Epithelial cell of prostate (primary cell): ENCODE data around the gene CENPX.
A peak's percentile ranks its signal among the peaks of the same experiment; 100 is the strongest.

Source experiments
- DNase-seq: peaks from one replicate; pipeline ENCODE4 v3.0.0-alpha.2; 2011; ENCODE audit warnings: low read depth, low spot score
- H3K27ac ChIP-seq: fragments of 450-650 bp; 2 replicates; pipeline ENCODE4 v1.5.1; 2017; ENCODE audit warnings: mild to moderate bottlenecking

The CENPX gene

DNA sequence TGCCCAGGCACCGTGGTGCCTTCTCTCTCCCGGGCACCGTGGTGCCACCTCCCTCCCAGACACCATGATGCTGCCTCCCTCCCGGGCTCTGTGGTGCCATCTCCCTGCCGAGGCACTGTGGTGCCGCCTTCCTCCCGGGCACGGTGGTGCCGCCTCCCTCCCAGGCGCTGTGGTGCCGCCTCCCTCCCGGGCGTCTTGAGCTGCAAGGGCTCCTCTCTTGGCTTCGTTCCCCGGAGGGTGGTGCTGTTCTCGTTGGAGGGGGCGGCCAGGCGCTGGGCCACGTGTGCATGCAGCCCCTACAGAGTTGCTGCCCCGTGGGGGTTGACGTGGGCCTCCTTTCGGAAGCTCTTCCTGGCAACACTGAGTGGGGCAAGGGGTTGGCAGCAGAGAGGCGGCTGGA lies 8.2 kb downstream of the CENPX start:
- no peak overlapping the region for H3K27ac ChIP-seq
- DNase-seq = no peak

DNA sequence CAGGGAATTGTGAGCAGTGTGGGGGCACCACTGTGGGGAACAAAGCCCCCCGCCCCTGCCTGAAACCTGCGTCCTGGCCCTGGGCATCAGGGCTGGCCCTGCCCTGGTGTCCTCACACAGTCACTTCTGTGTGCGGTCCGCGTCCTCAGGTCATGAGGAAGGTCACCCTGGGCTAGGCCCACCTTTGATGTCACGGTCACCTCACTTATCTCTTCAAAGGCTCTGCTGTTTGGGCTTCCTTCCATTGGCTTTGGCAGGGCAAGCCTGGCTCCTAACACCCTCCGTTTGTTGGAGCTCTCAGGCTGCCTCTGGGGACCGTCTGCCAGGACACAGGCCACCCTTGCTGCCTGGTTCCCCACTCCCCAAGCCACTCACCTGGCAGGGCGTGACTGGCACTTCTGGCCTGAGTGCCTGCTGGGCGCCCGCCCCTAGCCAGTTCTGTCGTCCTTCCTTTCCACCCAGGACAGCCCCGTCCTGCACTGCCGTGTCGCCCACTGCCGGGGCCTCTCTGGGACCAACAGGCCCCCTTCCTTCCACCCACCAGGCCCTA lies 8.8 kb downstream of the CENPX start:
- DNase-seq = no peak
- no peak overlapping the region for H3K27ac ChIP-seq

DNA sequence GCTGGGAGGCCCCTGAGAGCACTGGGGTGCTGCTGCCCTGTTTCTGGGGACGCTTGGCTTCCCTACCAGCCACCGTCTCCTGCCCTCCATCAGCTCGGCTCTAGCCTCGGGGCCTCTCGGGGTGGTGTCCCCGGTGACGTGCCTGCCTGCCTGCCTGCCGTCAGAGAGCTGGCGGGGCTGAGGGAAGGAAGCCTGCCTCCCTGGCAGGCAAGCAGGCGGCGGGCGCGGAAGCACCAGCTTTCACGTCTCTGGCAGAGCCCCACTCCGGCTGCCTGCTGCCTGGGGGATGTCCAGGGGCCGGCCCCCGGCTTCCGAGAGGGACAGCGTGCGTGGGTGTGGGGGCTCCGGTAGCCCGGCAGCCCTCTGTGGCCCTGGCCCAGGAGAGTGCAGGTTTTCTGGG lies 9.3 kb downstream of the CENPX start:
- no peak for DNase-seq
- H3K27ac ChIP-seq = no peak overlapping the region

DNA sequence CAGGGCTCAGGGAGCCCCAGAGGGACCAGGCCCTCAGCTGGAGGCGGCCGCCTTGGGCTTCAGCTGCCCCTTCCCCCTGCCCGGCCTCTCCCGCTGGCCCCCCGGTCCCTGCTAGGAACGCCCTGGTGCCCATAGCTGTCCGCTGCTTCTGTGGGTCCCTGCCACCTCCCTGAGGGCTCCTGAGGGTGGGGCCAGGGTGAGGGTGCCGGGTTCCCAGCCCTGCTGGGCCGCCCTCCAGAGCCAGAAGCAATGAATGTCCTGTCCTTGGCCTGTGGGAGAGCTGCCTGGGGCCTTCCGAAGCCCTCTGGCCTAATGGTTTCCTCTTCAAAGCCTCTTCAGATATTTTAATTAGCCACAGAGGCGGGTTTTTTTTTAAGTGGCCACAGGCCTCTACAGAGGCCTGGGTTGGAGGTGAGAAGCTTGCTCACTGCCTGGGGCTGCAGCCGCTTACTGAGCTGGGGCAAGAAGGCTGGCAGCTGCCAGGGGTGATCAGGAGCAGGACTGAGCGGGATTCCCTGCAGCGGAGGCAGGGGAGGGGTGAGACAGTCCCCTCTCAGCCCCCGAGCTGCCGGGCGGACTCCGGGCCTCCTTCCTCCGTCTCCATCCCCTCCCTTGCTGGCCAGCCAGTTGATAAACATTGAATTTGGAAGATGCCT lies 9.9 kb downstream of the CENPX start:
- DNase-seq = no peak
- no peak overlapping the region for H3K27ac ChIP-seq

DNA sequence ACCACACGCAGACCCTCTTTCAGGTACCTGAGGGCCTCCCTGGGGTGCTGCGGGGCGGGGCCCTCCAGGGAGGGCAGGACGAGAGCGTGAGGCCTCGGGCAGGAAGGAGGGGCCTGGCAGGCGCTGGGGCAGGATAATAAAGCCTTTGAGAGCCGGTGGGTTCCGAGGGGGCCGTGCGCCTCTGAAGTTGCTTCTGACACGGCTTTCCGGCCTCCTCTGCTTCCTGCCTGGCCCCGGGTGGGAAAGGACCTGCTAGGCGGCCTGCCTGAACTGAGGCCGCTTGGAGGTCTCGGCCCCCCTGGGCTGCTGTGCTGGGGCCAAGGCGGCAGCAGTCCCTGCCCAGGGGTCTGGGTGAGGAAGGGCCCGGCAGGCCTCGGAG lies 10.4 kb downstream of the CENPX start:
- no peak for DNase-seq
- H3K27ac ChIP-seq = no peak overlapping the region

DNA sequence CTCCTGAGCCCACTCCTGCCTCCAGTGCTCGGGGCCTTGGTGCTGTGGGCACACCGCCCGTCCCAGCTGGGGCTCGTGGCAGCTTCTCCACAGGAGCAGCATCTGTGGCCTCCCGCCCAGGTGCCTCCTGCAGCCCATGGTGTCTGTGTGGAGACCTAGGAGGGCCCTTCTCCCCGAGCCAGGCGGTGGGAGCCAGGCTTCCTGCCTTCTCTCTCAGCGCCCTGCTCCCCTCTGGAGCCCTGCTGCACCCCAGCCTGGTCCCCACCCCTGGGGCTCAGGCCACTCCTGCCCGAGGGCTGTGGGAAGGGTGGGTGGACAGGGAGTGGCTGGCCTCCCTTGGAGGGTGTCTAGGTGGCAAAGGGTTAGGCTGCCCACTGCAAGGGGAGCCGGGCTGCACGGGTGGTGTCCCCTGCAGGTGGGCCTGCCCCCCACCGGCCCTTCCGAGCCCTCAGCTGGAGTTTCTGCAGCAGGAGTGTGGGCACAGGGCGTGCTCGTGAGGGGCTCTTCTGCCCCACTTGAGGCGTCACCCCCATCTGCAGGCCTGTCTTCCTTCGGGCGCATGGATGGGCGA lies 11.0 kb downstream of the CENPX start:
- H3K27ac ChIP-seq = no peak overlapping the region
- no peak for DNase-seq

DNA sequence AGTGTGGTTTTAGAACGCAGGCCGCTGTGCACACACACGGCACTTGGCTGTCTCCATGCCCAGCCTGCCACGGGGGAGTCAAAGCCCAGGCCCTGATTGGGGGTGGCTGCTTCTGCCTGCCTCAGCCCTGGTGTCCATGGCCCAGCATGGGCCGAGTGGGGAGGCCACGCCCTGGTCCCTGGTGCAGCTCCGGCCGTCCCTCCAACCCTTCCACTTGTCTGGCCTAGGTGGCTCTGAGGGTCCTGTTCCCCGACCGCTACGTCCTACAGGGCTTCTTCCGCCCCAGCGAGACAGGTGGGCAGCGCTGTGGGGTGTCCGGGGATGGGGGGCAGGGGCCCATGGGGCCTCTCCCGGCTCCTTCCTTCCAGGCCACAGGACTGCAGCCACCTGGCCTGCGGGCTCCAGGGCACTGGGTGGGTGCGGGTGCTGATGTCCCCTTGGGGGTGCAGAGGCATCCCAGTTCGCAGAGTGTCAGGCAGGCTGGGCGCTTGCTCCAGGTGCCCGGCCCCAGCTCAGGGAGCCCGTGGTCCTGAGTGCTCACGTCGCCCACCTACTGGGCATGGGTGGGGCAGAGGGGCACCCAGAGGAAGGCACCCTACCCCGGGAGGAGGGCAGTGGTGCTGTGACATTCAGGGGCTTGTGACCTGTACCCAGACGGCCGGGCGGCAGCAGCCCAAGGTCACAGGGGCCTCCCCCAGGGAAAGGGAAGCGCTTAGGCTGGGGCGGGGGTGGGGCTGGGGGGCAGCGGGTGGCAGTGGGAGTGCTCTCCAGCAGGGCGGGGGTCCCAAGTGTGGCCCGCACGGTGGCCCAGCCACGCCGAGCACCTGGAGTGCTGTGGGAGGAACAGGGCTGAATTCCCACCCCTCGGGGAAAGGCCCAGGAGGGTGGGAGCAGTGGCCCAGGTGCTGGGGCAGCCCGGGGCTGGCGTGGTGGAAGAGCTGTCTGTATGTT lies 11.8 kb downstream of the CENPX start:
- H3K27ac ChIP-seq = no peak overlapping the region
- DNase-seq = no peak

DNA sequence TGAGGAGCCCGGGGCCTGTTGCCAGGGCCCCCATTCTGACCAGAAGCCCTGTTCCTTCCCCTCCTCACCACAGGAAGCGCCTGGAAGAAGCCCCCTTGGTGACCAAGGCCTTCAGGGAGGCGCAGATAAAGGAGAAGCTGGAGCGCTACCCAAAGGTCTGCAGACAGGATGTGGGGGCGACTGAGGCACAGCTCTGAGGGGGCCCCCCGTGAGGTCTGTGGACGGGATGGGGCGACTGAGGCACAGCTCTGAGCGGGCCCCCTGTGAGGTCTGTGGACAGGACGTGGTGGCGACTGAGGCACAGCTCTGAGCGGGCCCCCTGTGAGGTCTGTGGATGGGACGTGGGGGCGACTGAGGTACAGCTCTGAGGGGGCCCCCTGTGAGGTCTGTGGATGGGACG lies 13.3 kb downstream of the CENPX start:
- H3K27ac ChIP-seq = no peak overlapping the region

DNA sequence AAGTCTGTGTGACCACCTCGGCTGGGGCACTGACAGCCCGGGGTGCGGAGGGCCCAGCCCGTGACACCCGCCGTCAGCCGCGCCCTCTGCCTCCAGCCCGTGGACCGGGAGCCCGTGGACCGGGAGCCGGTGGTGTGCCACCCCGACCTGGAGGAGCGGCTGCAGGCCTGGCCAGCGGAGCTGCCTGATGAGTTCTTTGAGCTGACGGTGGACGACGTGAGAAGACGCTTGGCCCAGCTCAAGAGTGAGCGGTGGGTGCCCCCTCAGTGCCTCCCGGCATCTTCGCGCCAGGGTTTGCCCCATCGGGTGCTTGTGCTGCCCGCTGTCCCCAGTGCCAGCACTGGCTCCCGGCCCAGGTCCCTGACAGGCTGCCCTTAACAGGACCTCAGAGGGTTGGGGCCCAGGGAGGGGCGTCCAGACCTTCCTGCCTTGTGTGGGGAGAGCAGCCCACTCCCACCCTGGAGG lies 13.7 kb downstream of the CENPX start:
- no peak for DNase-seq
- no peak overlapping the region for H3K27ac ChIP-seq

More for the DNA sequence above, 13.3 kb downstream of the CENPX start:
- no peak for DNase-seq

DNA sequence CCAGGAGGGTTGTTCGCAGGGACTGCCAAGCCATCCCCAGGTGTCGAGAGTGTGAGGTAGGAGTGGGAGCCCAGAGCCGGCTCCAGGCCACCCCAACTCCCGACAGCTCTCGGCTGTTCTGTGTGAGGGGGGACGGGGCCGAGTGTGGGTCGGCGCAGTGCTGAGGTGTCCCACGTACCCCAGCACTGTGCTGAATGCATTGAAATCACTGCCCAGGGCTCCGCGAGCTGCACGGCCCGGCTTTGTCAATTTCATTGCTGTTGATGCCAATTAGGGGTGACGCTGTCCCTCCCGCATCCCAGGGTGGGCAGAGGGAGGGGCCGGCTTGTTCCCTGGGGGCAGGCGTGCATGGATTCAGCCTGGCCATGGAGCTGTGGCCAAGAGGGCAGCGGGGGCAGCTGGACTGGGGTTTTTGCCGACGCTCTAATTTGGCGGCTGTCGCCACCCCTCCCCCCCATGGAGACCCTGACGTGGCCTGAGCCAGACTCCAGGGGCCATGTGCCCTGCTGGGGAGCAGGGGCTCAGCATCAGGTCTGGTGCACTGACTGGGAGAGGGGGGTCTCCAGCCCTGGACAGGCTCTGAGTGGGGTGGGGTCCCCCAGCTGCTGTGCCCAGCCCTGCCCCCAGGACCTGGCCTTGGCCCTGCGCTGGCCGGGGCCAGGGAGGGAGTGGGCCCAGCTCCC lies 14.3 kb downstream of the CENPX start:
- no peak for DNase-seq
- H3K27ac ChIP-seq = no peak overlapping the region

DNA sequence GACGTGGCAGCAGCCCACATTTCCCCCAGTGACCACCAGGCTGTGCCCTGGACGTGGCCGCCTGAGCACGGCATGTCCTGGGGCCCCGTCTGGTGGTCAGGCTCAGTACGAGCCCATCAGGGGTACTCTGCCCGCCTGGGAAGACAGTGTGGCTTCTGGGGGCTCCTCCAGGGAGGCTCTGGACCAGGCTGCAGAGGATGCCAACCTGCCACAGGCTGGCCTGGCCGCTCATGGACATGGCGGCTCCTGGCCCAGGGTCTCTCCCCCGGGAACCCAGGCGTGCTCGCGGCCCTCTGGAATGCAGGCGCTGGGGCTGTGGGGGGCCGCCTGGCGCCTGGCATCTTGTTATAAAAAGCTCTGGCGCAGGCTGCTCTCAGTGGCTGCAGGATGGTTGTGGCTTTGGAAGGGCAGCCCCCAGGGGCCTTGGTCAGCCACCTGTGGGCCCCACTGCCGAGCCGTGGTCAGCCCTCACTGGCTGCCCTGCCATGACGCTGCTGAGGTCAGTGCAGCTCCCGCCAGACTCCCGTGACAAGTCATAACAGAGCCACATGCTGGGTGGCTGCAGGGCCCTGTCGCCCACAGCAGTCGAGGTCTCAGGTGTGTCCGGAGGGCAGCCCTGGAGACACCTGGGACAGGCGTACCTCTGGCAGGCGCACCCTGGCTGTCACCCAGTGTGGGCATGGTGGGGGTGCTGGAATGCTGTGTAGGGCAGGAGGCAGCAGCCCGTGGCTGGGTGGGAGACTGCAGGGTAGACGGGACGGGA lies 15.0 kb downstream of the CENPX start:
- no peak overlapping the region for H3K27ac ChIP-seq
- no peak for DNase-seq

DNA sequence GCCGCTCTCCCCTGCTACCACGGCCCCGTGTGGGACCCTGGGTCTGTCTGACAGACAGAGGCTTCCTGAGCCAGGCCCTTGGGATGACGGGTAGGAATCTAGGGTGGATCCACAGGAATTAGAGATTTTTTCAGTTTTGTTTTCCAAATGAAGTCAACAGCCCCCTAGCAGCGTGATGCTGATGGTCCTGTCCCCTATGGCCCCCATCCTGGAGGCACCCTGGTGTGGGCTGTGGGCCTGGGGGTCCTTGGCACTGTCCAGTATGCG lies 15.5 kb downstream of the CENPX start:
- H3K27ac ChIP-seq = no peak overlapping the region
- no peak for DNase-seq

DNA sequence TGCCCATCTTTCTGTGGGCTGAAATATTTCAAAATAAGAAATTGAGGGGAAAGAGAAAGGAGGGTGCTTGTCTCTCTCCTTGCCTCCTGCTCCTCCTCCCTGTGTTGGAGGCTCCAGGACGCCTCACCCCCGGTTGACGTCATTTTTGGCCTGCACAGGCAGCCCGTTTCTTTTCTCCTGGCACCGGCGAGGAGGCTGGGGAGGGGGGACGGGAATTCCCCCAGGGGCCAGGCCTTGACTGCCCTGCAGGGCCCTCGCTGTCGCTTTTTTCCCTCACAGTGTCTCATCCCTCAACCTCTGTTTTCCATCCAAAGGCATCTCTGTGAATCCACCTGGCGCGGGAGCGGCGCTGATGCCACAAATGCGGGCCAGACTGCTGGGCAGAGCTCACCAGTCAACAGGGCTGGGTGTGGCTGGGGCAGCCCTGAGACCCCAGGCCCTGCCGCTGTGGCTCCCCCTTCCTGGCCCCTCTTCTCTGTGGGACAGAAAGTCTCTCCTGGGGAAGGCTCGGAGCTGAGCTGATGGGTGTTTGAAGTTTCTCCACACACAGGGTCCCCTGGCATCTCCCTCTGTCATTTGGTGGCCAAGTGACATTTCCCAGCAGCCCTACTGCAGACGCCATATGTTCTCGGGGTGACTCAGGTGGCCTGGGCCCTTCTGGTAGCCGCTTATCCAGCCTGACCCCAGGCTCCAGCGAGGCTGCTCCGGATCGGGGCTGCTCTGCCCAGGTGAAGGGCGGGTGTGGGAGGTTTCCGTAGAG lies 16.0 kb downstream of the CENPX start:
- H3K27ac ChIP-seq = no peak overlapping the region
- no peak for DNase-seq

DNA sequence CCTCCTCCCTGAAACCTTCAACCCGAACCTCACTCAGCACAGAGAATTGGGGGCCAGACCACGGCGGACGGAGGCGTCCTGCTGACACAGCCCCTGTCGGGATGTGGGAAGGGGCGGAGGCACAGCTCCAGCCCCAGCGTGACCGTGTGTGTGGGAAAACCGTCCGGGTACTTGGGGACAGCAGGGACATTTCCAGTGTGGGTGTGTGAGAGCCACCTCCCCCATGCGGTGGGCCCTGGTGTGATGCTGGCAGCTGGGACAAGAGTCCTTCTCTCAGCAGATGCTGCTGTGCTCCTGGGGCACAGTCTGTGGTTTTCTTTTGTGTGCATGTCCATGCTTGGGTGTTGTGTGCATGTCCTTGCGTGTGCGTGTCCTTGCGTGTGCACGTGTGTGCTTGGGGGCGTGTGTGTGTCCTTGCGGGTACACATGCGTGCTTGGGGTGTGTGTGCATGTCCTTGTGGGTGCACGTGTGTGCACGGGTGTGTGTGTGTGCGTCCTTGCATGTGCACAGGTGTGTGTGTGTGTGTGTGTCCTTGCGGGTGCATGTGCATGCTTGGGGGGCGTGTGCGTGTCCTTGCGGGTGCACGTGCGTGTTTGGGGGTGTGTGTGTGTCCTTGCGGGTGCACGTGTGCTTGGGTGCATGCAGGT lies 16.9 kb downstream of the CENPX start:
- H3K27ac ChIP-seq = no peak overlapping the region
- DNase-seq = no peak

DNA sequence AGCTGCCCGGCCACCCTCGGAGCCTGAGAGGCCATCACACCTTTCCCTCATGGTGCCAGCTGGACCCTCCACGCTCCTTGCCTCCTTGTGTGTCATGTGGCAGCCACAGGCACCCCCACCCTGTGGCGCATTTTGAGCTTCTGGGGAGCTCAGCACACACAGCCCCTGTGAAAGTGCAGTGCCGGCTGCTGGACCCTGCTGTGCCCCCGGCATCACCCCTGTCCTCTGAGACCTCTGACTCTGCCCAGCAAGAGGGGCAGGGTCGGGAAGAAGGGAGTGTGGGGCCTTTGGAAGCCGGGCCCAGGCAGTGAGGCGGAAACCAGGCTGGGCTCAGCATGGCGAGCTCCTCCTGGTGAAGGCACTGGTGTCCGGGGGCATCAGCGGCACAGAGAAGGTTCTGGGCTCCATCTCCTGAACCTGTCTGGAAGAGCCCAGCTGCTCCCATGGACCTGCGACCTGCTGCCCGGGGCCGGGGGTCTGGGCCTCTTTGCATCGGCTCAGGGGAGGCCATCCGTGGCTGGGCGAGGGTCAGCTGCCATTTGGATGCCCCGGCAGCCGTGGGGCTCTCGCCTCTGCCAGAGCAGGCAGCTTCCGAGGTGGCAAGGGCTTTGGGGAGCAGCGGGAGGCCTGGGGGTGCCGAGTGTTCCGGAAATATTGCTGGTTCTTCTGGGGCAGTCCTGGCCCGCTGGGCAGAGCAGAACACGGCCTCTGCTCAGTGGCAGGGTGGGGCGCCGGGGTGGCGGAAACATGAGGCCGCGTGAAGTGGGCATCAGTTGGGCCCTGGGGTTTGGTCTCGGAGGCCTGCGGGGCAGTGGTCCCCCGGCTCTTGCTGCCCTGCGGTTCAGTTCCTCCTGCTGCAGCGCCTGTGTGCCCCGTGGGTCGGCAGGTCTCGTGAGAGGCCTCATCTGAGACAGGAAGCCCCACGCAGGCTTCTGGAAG lies 17.9 kb downstream of the CENPX start:
- no peak for DNase-seq
- H3K27ac ChIP-seq = no peak overlapping the region

DNA sequence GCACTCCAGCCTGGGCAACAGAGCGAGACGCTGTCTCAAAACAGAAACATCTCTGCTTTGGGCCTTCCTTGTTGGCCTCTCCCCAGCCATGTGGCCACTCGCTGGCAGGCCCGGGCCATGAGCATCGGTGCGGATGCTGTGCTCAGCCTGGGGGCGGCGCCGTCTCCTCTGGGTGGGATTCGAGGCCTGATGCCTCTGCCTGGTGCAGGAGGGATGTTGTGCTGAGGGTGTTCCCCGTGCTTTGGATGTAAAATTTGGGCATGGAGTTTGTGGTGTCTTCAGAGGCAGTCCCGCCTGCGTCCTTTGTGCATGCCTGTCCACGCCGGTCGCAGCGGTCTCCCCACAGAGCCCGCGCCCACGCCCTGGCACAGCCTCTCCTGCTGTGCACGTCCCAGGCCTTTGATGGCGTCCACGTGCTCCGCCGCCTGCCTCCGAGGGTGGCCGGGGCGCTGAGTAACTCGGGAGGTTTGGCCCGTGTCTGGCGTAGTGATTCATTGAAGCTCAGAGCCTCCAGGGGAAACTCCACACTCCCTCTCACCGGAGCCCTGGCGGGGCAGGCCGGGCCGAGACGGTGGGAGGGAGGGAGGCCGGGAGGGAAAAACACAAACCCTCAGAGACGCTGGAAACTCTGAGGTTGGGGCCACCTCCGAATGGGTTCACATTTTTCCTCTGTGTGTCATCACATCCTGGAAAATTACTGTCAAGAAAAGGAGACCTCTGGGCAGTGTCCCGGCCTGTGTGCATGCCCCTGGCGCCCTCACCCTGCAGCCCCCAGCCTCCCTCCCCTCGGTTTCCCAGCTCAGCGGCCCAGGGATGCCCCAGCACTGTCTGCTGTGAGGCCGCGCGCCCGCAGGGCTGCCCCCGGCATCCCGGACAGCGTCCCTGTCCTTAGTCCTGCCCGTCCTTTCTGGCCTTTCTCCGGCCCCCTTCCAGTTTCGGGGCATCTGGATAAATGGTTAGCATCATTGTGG lies 19.0 kb downstream of the CENPX start:
- no peak overlapping the region for H3K27ac ChIP-seq
- peak; percentile 59 for DNase-seq
